Ishikawa (cell line): ENCODE results near the gene PACS1.

Source experiments
- CEBPB ChIP-seq: IDR thresholded peaks from 2 replicates; pipeline ENCODE4 v1.6.1; 2012
- CREB1 ChIP-seq: IDR thresholded peaks from 2 replicates; pipeline ENCODE4 v1.6.1; 2012; ENCODE audit warnings: low read depth
- EGR1 ChIP-seq: IDR thresholded peaks from 2 replicates; pipeline ENCODE4 v1.6.1; 2012
- EP300 ChIP-seq: IDR thresholded peaks from 2 replicates; pipeline ENCODE4 v1.6.1; 2012; ENCODE audit warnings: borderline replicate concordance
- FOXM1 ChIP-seq: IDR thresholded peaks from 2 replicates; pipeline ENCODE4 v1.6.1; 2012; ENCODE audit warnings: low read depth, borderline replicate concordance
- MAX ChIP-seq: IDR thresholded peaks from 2 replicates; pipeline ENCODE4 v1.6.1; 2012
- NFIC ChIP-seq: IDR thresholded peaks from 2 replicates; pipeline ENCODE4 v1.6.1; 2012
- RAD21 ChIP-seq: IDR thresholded peaks from 2 replicates; pipeline ENCODE4 v1.6.1; 2012; ENCODE audit warnings: low read depth
- REST ChIP-seq: IDR thresholded peaks from 2 replicates; pipeline ENCODE4 v1.6.1; 2012; ENCODE audit warnings: low read depth, mild to moderate bottlenecking
- TAF1 ChIP-seq: IDR thresholded peaks from 2 replicates; pipeline ENCODE4 v1.6.1; 2012; ENCODE audit warnings: low read depth, mild to moderate bottlenecking
- TCF12 ChIP-seq: IDR thresholded peaks from 2 replicates; pipeline ENCODE4 v1.6.1; 2012; ENCODE audit warnings: low read depth
- TEAD4 ChIP-seq: IDR thresholded peaks from 2 replicates; pipeline ENCODE4 v1.6.1; 2012
- USF1 ChIP-seq: IDR thresholded peaks from 2 replicates; pipeline ENCODE4 v1.6.1; 2012
- YY1 ChIP-seq: IDR thresholded peaks from 2 replicates; pipeline ENCODE4 v1.6.1; 2012; ENCODE audit warnings: low read depth
- ZBTB7A ChIP-seq: IDR thresholded peaks from 2 replicates; pipeline ENCODE4 v1.6.1; 2012; ENCODE audit warnings: low read depth

Gene PACS1

GRCh38 chr11:66159324-66159984 lies 89.4 kb downstream of the PACS1 start:
- TF ChIP-seq RAD21 (no peak), CEBPB (no peak), EGR1 (no peak), EP300 (no peak), TEAD4 (no peak), TAF1 (no peak), ZBTB7A (no peak)

GRCh38 chr11:66160709-66161108 lies 90.6 kb downstream of the PACS1 start:
- TF ChIP-seq TAF1 (no peak), TEAD4 (no peak), EP300 (no peak), CEBPB (no peak)

GRCh38 chr11:66168289-66168688 lies 98.2 kb downstream of the PACS1 start:
- TF ChIP-seq USF1 (no peak), TEAD4 (no peak), EGR1 (no peak), TCF12 (no peak), RAD21 (no peak), TAF1 (no peak), EP300 (no peak), CEBPB (no peak)

- TF ChIP-seq ZBTB7A (no peak), NFIC (no peak), TCF12 (no peak), YY1 (no peak), TAF1 (no peak), CEBPB (no peak), FOXM1 (no peak), RAD21 (no peak), USF1 (no peak)
Measured at GRCh38 chr11:66172146-66172545, 102.1 kb downstream of the PACS1 start.

- TF ChIP-seq MAX, result no peak
- no peak for TF ChIP-seq CEBPB
- no peak for TF ChIP-seq CREB1
- no peak for TF ChIP-seq TEAD4
- TF ChIP-seq REST, result no peak
- TF ChIP-seq TAF1, result no peak
Measured at GRCh38 chr11:66176650-66177049, 106.6 kb downstream of the PACS1 start.

GRCh38 chr11:66178183-66178582 lies 108.1 kb downstream of the PACS1 start:
- no peak for TF ChIP-seq MAX

GRCh38 chr11:66178871-66179270 lies 108.8 kb downstream of the PACS1 start:
- TF ChIP-seq RAD21 (no peak), FOXM1 (no peak), YY1 (no peak), CREB1 (no peak), TAF1 (no peak), MAX (no peak), TCF12 (no peak), ZBTB7A (no peak), REST (no peak)
